Lower leg skin (tissue), 3 donors: Measurements from ENCODE around the gene LHFPL3.

ENCODE experiments used
- POLR2A ChIP-seq, 2 donors: fragments of 450-650 bp; IDR thresholded peaks; one replicate each; pipeline ENCODE4 v1.6.1; 2016 to 2017; ENCODE audit warnings: antibody characterized with exemption in 2 of 2, mild to moderate bottlenecking in 1 of 2, moderate library complexity in 1 of 2
- TF ChIP-seq, protein P1 (sequence below), 3 donors: fragments of 450-650 bp; IDR thresholded peaks; one replicate each; pipeline ENCODE4 v1.5.1; 2016; ENCODE audit warnings: antibody characterized with exemption in 3 of 3, mild to moderate bottlenecking in 3 of 3, moderate library complexity in 2 of 3

DNA sequence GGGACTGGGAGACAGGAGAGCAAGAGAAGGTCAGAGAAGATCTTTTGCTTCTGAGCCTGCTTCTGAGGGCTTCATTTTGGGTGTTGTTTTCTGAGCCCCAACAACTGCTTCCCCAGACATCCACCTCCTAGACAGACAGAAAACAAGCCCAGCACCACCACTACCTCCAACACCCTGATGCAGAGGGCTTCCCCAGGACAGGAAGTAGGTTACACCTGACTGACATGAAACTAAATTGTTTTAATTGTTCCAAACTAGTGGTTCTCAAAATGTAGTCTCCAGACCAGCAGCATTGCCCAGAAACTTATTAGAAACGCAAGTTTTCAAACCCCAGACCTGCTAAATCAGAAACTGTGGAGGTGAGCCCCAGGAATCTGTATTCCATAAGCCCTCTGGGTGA is 522.0 kb downstream of the LHFPL3 start:
- TF ChIP-seq, protein P1, sequence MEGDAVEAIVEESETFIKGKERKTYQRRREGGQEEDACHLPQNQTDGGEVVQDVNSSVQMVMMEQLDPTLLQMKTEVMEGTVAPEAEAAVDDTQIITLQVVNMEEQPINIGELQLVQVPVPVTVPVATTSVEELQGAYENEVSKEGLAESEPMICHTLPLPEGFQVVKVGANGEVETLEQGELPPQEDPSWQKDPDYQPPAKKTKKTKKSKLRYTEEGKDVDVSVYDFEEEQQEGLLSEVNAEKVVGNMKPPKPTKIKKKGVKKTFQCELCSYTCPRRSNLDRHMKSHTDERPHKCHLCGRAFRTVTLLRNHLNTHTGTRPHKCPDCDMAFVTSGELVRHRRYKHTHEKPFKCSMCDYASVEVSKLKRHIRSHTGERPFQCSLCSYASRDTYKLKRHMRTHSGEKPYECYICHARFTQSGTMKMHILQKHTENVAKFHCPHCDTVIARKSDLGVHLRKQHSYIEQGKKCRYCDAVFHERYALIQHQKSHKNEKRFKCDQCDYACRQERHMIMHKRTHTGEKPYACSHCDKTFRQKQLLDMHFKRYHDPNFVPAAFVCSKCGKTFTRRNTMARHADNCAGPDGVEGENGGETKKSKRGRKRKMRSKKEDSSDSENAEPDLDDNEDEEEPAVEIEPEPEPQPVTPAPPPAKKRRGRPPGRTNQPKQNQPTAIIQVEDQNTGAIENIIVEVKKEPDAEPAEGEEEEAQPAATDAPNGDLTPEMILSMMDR (IDR thresholded peaks at IDR 0.05) = no peak
- TF ChIP-seq POLR2A (IDR thresholded peaks at IDR 0.05) = no peak
